Mucosa of rectum (tissue), 2 donors: Measurements from ENCODE around the gene TPM1.

Source experiments
- H3K27ac ChIP-seq, 2 donors: one replicate each; pipeline ENCODE4 v1.7.0; 2013; ENCODE audit warnings: inconsistent platforms in 2 of 2, low read depth in 2 of 2, low read length in 2 of 2
- H3K27me3 ChIP-seq, 2 donors: one replicate each; pipeline ENCODE4 v1.7.0; 2013; ENCODE audit warnings: low read length in 2 of 2; ENCODE audit not compliant: control insufficient read depth in 2 of 2, insufficient read depth in 2 of 2
- H3K36me3 ChIP-seq, 2 donors: one replicate each; pipeline ENCODE4 v1.7.0; 2013; ENCODE audit warnings: low read length in 2 of 2; ENCODE audit not compliant: control insufficient read depth in 2 of 2, insufficient read depth in 2 of 2
- H3K4me1 ChIP-seq, 2 donors: one replicate each; pipeline ENCODE4 v1.7.0; 2013; ENCODE audit warnings: low read length in 2 of 2, mild to moderate bottlenecking in 1 of 2; ENCODE audit not compliant: control insufficient read depth in 2 of 2, insufficient read depth in 2 of 2
- H3K4me3 ChIP-seq, 2 donors: one replicate each; pipeline ENCODE4 v1.7.0; 2013; ENCODE audit warnings: low read length in 2 of 2
- H3K9ac ChIP-seq, 2 donors: one replicate each; pipeline ENCODE4 v1.7.0; 2013; ENCODE audit warnings: low read length in 2 of 2, low read depth in 1 of 2, mild to moderate bottlenecking in 1 of 2
- H3K9me3 ChIP-seq, 2 donors: one replicate each; pipeline ENCODE4 v1.7.0; 2013; ENCODE audit warnings: low read length in 2 of 2; ENCODE audit not compliant: control insufficient read depth in 2 of 2
- donor health status: healthy.
- donor health status: Normal muscosa, but diverticular disease.

Gene TPM1

DNA sequence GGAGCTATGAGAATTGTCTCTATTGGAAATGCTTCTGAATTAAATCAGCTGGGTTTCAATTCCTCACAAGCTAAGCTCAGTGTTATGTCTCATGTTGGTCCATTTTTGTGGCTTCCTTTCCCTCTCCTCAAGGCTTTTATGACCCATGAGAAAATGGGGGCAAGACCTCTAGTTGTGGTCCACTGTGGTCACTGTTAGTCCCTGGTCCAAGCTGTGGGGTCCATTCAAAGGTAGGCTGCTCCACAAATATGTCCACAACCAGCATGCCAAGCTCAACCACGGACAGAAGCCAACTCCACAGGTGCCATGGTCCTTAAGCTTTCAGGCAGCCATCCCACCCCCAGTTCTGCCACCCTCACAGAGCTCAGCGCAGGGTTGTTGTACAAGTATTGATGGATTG is 14.9 kb upstream of the TPM1 start:
- Histone ChIP-seq H3K9ac (no peak overlapping the region), H3K27me3 (no peaks in the 10 kb centered on the region), H3K4me1 (peaks cover 0 to 19% of the 10 kb centered on the region in 2 donors), H3K36me3 (no peaks in the 10 kb centered on the region), H3K4me3 (no peak overlapping the region), H3K9me3 (no peaks in the 10 kb centered on the region), H3K27ac (no peak overlapping the region)

- Histone ChIP-seq H3K27ac (peak overlapping the region; percentile 38 to 41), H3K27me3 (no peaks in the 10 kb centered on the region), H3K4me3 (peak overlapping the region in 1 of 2 donors; percentile 3), H3K9me3 (no peaks in the 10 kb centered on the region), H3K4me1 (peaks cover 0 to 19% of the 10 kb centered on the region in 2 donors), H3K36me3 (no peaks in the 10 kb centered on the region), H3K9ac (no peak overlapping the region)
Observed at GRCh38 chr15:63028442-63029110, 14.0 kb upstream of the TPM1 start.

- Histone ChIP-seq H3K27me3 (no peaks in the 10 kb centered on the region), H3K9ac (no peak overlapping the region), H3K36me3 (no peaks in the 10 kb centered on the region), H3K4me1 (peaks cover 0 to 19% of the 10 kb centered on the region in 2 donors), H3K27ac (no peak overlapping the region), H3K9me3 (no peaks in the 10 kb centered on the region), H3K4me3 (no peak overlapping the region)
Observed at GRCh38 chr15:63029676-63030075, 12.9 kb upstream of the TPM1 start.

GRCh38 chr15:63030101-63030551 is 12.4 kb upstream of the TPM1 start:
- H3K36me3 ChIP-seq: no peaks in the 10 kb centered on the region
- peaks cover 0 to 21% of the 10 kb centered on the region in 2 donors for H3K4me1 ChIP-seq
- no peak overlapping the region for H3K4me3 ChIP-seq
- no peak overlapping the region for H3K27ac ChIP-seq
- no peaks in the 10 kb centered on the region for H3K27me3 ChIP-seq
- H3K9ac ChIP-seq: no peak overlapping the region
- no peaks in the 10 kb centered on the region for H3K9me3 ChIP-seq

DNA sequence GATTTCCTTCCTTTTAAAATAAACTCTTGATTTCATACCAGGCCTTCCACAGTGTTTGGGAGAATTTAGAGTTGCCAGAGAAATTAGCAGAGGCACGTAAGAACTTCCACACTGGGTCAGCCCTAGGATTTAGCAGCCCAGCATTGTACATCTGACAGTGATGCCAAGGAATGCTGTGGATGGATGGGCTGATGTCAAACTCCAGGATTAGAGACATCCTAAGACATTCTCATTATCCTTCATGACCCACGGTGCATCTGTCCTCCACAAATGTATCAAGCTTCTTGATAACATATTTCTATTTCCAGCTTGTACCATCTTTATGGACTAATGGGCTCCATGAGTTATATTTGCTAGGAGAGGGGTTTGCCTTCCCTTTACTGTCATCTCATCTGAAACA is 8.0 kb upstream of the TPM1 start:
- H3K36me3 ChIP-seq: no peaks in the 10 kb centered on the region
- no peaks in the 10 kb centered on the region for H3K9me3 ChIP-seq
- H3K9ac ChIP-seq: no peak overlapping the region
- H3K27me3 ChIP-seq: no peaks in the 10 kb centered on the region
- H3K4me1 ChIP-seq: peaks cover 0 to 17% of the 10 kb centered on the region in 2 donors
- H3K4me3 ChIP-seq: no peak overlapping the region
- no peak overlapping the region for H3K27ac ChIP-seq

DNA sequence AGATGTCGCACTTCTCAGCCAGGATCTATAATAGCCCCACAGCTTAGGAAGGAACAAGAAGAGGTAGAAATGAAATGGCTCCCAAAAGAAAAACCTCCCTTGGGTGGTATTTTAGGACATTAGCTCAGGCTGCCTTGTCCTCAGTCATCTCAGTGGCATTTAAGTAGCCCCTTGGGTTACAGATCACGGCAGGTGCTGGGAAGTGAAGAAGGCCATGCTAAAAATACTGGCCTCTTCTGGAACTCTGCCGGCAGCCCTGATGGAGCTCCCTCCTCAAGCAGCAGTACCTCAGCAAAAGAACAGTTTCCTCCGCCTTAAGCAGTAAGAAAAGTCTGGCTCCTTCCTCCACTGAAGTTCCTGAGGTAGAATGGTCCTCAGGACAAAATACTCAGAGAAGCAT is 7.3 kb upstream of the TPM1 start:
- Histone ChIP-seq H3K27ac (no peak overlapping the region), H3K4me1 (peaks cover 0 to 17% of the 10 kb centered on the region in 2 donors), H3K27me3 (peaks cover 0 to 3% of the 10 kb centered on the region in 2 donors), H3K36me3 (no peaks in the 10 kb centered on the region), H3K9me3 (no peaks in the 10 kb centered on the region), H3K4me3 (no peak overlapping the region), H3K9ac (no peak overlapping the region)

GRCh38 chr15:63035977-63036376 is 6.6 kb upstream of the TPM1 start:
- H3K9me3 ChIP-seq: no peaks in the 10 kb centered on the region
- peaks cover 0 to 3% of the 10 kb centered on the region in 2 donors for H3K27me3 ChIP-seq
- peak overlapping the region in 1 of 2 donors; percentile 68 for H3K27ac ChIP-seq
- no peak overlapping the region for H3K4me3 ChIP-seq
- no peaks in the 10 kb centered on the region for H3K36me3 ChIP-seq
- peak overlapping the region in 1 of 2 donors; percentile 29 for H3K9ac ChIP-seq
- H3K4me1 ChIP-seq: peaks cover 0 to 17% of the 10 kb centered on the region in 2 donors

DNA sequence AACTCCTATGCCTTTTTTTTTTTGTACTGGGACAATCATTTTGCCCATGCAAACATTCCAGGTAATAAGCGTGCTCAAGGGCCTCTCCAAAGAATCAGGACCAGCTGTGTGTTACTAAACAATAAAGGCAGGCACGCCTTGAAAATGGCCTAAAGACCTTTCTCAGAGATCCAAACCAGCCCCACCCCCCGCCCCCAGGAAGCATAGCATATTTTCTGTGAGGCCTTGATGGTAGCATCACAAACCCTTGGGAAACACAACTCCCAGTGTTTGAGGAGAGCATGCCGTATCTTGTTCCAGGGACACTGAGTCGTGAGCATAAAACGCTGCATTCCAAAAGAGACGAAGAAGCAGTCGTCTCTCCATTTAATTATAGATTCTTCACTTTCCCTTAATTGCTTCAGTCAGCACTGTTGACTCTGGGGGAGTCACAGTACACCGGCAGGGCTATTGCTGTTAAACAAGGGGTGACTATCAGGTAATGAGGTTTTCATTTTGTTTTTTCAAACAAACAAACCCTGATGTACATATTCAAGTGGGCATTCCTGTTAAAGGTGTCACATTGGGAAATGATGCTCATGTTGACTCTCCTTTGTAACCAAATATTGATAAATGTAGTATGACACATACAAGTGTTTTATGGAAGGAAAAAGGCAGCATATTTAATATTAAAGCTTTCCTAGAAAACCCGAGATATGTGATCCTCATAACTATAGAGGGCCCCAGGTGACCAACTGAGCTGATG is 4.4 kb upstream of the TPM1 start:
- no peaks in the 10 kb centered on the region for H3K9me3 ChIP-seq
- H3K27ac ChIP-seq: peak overlapping the region in 1 of 2 donors; percentile 46
- no peaks in the 10 kb centered on the region for H3K36me3 ChIP-seq
- peaks cover 0 to 24% of the 10 kb centered on the region in 2 donors for H3K4me1 ChIP-seq
- peaks cover 0 to 3% of the 10 kb centered on the region in 2 donors for H3K27me3 ChIP-seq
- no peak overlapping the region for H3K9ac ChIP-seq
- H3K4me3 ChIP-seq: no peak overlapping the region

GRCh38 chr15:63038926-63039673 is 3.4 kb upstream of the TPM1 start:
- H3K9ac ChIP-seq: no peak overlapping the region
- H3K9me3 ChIP-seq: no peaks in the 10 kb centered on the region
- peaks cover 0 to 26% of the 10 kb centered on the region in 2 donors for H3K4me1 ChIP-seq
- H3K4me3 ChIP-seq: no peak overlapping the region
- peaks cover 0 to 5% of the 10 kb centered on the region in 2 donors for H3K27me3 ChIP-seq
- no peak overlapping the region for H3K27ac ChIP-seq
- peaks cover 2 to 3% of the 10 kb centered on the region in 2 donors for H3K36me3 ChIP-seq

DNA sequence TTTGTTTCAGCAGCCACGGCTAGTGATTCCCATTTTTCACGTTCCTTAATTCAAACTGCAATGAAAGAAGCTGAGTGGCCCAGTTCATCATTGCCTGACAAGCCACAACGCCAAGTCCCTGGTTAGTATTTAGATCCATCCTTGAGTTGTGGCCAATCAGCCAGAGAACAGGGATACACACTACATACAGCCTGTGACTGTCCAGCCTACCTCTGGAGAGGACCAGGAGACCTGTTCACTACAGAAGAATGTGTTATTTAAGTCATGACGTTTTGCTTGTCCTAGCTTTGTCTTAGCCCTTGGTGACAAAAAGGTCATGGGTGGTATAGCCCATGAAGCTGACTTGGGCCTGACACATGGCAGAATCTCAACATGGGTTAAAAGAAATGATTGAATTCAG is 2.7 kb upstream of the TPM1 start:
- no peak overlapping the region for H3K4me3 ChIP-seq
- peaks cover 0 to 6% of the 10 kb centered on the region in 2 donors for H3K27me3 ChIP-seq
- no peak overlapping the region for H3K9ac ChIP-seq
- H3K27ac ChIP-seq: no peak overlapping the region
- no peaks in the 10 kb centered on the region for H3K9me3 ChIP-seq
- H3K4me1 ChIP-seq: peaks cover 5 to 32% of the 10 kb centered on the region in 2 donors
- H3K36me3 ChIP-seq: peaks cover 3 to 7% of the 10 kb centered on the region in 2 donors
